EL (cell line): ENCODE data around the gene TENM3.

ENCODE experiments used
- DNase-seq: peaks from one replicate; pipeline ENCODE4 v3.0.0-alpha.2; 2016

TENM3 gene

GRCh38 chr4:182532441-182532840 lies 289.2 kb downstream of the TENM3 start:
- DNase-seq: no peak

DNA sequence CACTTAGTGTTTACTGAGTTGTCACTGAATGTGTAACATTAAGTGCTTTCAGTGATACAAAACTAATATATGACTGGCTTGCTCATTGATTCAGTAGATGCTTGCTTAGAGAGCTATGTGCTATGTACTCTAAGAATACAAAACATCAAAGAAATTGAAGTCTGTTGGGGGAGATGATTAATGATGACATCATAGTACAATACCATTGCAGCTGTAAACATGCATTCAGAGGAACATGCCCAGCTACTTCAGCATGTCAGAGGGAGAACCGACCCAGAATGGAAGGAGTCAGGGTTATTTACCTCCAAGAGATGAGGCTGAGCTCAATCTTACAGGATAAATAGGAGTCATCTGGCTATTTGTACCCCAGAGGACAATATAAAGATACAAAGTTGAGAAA lies 290.8 kb downstream of the TENM3 start:
- DNase-seq: peak; percentile 57

DNA sequence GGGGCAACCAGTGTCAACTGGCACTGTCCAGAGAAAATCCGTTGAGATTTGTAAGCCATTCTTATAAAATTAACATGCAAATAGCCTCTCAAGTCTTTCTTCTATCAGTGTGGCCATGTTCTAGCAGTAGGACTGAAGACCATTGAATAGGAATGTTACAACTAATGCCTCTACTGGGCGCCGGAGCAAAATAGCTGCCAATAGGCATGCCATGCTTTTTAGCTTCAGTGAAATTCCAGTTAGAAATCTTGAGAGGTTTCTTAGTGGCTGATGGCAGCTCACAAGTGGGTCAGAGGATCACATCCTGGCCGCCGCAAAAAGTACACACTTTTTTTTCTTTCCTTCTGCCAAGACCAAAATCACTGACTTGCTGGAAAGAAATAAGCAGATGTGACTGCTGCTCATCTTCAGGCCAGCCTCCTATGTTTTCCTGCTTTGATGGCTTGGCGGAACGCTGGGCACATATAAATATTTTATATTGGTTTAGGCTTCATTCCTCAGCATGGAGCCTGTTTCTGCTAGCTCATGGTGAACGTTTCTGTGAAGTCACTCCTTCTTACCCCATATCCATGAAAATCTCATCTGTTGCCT lies 293.1 kb downstream of the TENM3 start:
- DNase-seq: no peak

DNA sequence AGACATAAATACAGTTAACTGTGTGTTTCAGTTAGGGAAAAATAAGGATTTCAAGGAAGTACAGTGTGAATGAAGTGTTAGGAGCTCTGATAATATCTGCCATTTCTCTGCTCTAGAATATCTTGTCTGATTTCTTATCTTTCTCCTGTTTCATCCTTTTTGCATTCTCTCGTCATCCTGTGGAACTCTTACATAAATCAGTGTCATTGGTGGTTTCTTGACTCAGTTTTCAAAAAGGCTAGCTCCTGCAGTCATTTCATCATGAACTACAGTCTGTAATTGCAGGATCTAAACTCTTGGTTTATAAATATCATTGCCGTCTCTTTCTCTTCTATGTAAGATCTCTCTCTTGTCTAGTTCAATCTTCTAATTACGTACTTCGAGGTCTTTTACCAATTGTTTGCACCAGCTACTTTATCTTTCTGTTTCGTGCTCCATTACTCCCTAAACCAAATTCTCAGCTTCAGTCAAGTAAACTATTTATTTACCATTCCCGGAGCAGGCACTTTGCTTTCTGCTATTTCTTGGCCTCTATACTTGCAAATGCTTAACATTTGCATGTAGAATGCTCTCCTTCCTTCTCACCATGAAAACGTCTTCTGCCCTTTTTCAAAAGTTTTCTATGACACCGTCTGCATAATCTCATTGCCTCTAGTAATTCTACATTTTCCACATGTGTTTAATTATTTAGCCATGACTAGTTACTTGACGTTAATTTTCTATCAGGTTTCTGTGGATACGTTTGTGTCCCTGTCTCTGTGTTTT lies 294.0 kb downstream of the TENM3 start:
- DNase-seq: no peak

DNA sequence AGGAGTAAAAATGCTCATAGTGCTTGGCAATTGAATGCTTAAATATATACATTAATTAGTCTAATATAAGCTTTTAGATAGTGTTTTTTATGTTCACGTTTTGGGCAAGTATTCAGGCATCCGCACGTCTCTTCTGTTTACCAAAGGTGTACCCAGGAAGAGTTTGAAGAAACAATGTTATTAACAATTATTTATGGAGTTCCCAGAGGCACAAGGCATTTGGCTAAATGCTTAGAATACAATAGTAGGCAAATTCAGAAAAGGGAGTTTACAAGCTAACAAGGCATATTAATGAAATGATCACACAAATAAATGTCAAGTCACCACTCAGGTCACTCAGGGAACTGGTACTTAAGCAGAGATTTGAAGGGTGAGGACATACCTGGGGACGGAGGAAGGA lies 294.8 kb downstream of the TENM3 start:
- DNase-seq: no peak

GRCh38 chr4:182540496-182540895 lies 297.3 kb downstream of the TENM3 start:
- DNase-seq: no peak

GRCh38 chr4:182547435-182547834 lies 304.2 kb downstream of the TENM3 start:
- DNase-seq: no peak

GRCh38 chr4:182548156-182548555 lies 305.0 kb downstream of the TENM3 start:
- DNase-seq: no peak

- no peak for DNase-seq
These were observed 306.2 kb downstream of the TENM3 start for GRCh38 chr4:182549356-182549755.

GRCh38 chr4:182552948-182553347 lies 309.7 kb downstream of the TENM3 start:
- DNase-seq: no peak

- no peak for DNase-seq
These were observed 310.5 kb downstream of the TENM3 start for GRCh38 chr4:182553653-182554052.

- no peak for DNase-seq
These were observed 311.5 kb downstream of the TENM3 start for GRCh38 chr4:182554736-182555135.

DNA sequence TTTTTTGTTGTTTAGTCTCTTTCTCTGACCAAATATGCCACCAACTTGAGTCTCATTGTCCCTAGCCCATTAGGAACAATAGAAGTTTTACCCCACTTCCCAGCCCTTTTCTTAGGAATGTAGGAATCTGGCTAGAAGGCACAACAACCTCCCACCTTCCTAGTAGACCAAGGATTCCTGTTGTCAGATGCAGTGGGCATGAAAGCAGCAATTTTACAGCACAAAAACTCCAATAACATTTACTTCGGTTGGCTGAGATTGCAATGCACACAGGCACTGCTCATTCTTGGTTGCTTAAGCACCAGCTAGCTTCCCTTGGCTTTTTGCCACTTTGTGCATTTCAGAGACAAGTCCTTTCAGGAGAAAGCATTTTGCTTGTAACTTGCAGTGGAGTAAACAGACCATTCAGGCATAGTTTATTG lies 312.8 kb downstream of the TENM3 start:
- DNase-seq: peak; percentile 68

DNA sequence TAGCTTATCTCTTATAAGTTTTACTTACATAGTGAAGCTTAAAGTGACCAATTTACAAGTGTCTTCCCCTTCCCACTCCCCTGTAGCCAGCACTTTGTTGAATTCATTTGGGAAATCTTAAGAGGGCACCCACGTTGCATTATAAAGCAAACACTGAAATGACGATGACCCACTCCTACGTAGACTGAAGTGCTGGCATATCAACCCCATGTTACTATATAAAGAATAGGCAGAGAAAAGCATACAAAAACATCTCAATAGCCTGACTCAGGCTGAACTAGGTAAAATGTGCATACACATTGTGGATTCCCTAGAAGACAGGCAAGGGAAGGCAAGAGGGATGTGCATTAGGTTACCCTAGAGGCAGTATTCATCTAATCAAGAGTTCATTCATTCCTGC lies 313.4 kb downstream of the TENM3 start:
- DNase-seq: no peak

- DNase-seq: peak; percentile 23
These were observed 317.2 kb downstream of the TENM3 start for GRCh38 chr4:182560358-182560757.

DNA sequence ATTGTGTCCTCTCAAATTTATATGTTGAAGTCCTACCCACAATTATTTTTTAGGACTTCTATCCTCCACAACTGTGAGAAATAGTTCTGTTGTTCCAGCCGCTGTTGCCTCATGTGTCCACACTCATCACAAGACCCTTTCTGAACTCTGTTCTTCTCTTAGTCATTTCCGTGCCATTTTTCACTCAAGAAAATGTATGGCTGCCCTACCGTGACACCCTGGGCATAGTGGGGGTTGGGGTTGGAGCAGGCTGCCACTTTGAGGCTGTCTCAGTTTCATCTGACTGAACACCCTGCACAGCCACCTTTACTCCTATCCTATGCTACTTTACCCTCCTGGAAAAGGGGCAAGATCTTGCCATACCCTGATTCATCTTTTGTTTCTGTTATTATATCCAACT lies 319.1 kb downstream of the TENM3 start:
- no peak for DNase-seq

DNA sequence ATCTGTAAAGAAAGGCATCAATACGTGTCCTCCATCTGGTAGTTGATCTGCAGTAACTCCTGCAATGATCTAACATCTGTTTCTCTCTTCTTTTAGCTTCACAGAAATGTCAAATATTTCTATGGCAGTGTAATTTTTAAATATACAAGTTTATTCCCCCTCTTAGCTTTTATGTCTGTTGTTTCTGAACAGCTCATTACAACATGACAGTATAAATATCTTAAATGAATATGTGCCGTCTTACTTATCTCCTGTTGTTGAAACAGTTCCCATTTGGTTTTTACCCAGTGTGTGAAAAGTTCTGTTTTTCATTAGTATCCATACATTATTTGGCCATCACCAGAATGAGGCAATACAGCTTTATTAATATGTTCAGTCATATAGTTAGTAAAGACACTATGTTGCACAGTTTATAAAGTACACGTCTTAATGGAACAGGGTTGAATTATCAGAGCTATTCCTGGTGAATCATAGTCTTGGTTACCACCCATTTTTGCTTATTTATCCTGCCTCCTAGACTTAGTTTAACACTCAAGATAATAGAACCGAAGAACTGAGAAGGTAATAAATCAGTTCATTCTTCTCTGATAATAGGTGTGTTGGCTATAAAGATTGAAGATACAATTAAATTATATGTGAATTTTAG lies 321.6 kb downstream of the TENM3 start:
- DNase-seq: no peak

DNA sequence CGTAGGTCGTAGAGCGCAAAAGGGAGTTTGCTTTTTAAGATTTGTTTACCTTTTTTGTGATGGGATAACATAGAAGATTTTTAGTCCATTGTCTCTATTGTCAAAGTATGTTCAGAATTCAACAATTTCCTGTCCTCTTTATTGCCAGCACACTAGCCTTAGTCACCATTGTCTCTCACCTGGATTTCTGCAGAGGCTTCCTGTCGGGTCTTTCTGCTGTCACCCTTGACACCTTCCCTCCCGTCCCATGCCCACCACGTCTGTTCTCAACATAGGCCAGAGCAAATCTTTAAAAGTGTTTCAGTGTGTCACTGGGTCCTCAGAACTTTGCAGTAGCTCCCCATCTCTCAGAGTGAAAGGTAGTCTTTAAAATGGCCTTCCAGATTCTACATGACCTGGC lies 323.9 kb downstream of the TENM3 start:
- no peak for DNase-seq

- no peak for DNase-seq
These were observed 326.4 kb downstream of the TENM3 start for GRCh38 chr4:182569561-182569960.

DNA sequence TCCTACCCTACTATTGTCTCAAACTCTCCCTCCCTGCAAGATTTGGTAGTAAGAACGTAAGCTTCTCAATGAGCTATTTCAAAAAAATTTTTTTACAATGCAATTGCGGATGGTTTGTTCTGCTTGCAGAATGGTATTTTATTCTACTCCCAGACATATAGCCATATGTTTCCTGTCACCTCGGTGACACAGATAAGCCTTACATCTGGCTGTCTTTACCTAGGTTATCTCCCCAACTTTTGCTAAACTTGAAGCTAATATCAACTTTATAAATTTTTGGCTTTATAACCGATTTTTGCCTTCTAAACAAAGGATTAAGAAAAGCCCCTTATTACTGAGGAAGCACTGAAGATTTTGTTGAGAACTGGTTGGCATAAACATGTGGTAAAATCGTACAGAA lies 331.5 kb downstream of the TENM3 start:
- DNase-seq: no peak

GRCh38 chr4:182575225-182575624 lies 332.0 kb downstream of the TENM3 start:
- no peak for DNase-seq

- peak; percentile 34 for DNase-seq
These were observed 333.5 kb downstream of the TENM3 start for GRCh38 chr4:182576601-182577289.

DNA sequence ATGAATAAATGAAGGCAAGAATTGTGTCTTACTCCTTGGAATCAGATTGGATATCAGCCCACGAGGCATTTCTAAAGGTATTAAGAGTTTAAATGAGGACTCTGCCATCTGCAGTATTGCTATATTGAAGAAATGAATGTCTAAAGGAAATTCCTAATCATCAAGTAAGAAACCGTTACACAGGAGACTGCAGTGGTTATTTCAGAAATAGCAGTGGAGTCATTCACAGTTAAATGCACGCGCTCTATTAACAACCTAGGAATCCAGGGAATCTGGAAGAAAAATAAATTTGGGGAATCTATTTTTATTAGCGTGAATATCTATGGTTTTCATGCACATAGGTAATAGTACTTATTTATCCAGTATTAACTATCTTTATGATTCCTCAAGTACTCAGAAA lies 334.2 kb downstream of the TENM3 start:
- DNase-seq: peak; percentile 48

DNA sequence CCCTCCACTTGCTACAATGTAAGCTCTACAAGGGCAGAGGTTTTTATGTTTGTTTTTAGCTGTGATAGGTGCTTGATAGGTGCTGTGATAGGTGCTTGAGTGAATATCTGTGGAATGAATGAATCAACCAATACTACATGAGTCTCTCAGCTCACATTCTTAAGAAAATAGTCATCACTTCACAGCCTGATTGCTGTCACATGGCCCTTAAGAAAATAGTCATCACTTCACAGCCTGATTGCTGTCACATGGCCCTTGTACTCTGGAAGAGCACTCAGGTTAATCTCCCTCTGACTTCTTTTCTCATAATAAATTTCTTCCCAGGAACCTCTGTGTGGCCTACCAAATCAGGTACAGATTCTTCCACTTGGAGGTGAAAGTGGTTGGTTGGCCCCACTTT lies 335.2 kb downstream of the TENM3 start:
- peak; percentile 74 for DNase-seq
